Measurements from ENCODE around the gene VPS13C. TPM values are rescaled to one million over a fixed set of nuclear protein-coding genes. Genes with fewer than 3 reads are reported as not detected.

VPS13C gene
- total and polyA plus RNA-seq, 8 donors = 5.4 to 207 (median 89.4) TPM

DNA sequence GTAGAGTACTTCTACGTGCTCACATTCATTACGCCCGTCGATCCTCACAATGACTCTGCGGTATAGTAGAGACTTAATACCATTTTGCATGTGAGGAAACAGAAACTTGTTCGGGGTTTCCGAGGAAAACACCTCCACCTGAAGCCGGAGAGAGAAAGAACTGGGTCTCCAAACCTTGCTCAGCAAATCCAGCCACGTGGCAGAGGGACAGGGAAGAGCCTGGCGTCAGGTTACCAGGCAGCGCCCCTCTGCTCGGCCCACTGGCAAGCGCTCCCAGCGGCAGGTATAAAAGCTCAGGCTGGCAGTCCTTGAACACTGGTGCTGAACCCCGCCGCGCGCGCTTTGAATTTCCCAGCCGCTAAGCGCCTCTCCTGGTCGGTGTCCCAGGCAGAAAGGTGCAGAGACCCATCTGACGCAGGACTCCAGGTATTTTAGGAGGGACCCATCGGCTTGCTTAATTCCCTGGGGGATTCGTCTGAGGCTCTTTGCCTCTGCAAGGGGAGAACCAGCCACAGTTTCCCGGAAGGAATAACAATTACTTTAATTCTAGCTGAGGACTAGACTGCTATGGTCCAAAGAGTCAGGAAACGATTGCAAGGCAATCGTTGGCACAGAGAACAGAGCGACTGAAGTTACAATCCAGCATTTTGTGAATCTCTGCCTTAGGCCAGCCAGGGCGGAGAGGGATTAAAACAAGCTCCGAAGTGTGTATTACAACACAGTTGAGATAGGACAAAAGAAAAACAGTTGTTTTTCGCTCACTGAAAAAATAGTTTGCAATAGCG lies 6.6 kb upstream of the VPS13C start, which contains the start of gene C2CD4A:
Gene C2CD4A (plus strand): TSS at position 315 of the 785 bp plus-strand sequence. CDS start 637 bp downstream, outside the sequence.
- H3K9me3 ChIP-seq = no peaks in the 10 kb centered on the region
- H3K27ac ChIP-seq = peak within 1 kb of the TSS; percentile 43 to 96 (median 85)
- no peak for TF ChIP-seq EP300 (IDR thresholded peaks at IDR 0.05)
- peak in 1 of 4 donors; percentile 38 for TF ChIP-seq POLR2A (IDR thresholded peaks at IDR 0.05)
- TF ChIP-seq, protein P1, sequence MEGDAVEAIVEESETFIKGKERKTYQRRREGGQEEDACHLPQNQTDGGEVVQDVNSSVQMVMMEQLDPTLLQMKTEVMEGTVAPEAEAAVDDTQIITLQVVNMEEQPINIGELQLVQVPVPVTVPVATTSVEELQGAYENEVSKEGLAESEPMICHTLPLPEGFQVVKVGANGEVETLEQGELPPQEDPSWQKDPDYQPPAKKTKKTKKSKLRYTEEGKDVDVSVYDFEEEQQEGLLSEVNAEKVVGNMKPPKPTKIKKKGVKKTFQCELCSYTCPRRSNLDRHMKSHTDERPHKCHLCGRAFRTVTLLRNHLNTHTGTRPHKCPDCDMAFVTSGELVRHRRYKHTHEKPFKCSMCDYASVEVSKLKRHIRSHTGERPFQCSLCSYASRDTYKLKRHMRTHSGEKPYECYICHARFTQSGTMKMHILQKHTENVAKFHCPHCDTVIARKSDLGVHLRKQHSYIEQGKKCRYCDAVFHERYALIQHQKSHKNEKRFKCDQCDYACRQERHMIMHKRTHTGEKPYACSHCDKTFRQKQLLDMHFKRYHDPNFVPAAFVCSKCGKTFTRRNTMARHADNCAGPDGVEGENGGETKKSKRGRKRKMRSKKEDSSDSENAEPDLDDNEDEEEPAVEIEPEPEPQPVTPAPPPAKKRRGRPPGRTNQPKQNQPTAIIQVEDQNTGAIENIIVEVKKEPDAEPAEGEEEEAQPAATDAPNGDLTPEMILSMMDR (IDR thresholded peaks at IDR 0.05) = peak in 4 of 7 experiments; percentile 21 to 37 (median 24)
- peak in 2 of 3 donors; percentile 68 to 72 for TF ChIP-seq POLR2AphosphoS5 (IDR thresholded peaks at IDR 0.05)
- H3K4me1 ChIP-seq = peaks cover 15 to 52% (median 43%) of the 10 kb centered on the region in 4 donors
- peaks cover 0 to 34% (median 0%) of the 10 kb centered on the region in 3 donors for H3K27me3 ChIP-seq
- peak; percentile 90 to 94 for DNase-seq
- 3 to 9% (median 4%) methylated on average over 24 to 33 of the region's 33 CpGs for WGBS, 5 donors
- H3K36me3 ChIP-seq = no peaks in the 10 kb centered on the region
- peak within 1 kb of the TSS; percentile 58 to 76 (median 62) for H3K4me3 ChIP-seq
- intact Hi-C loops (cut with DNase I; ENCODE audit: low total_unique reads) = no loop called here

- peaks cover 0 to 24% (median 0%) of the 10 kb centered on the region in 3 donors for H3K27me3 ChIP-seq
- H3K27ac ChIP-seq = peak overlapping the region; percentile 45 to 76 (median 68)
- DNase-seq = peak in 1 of 2 donors; percentile 75
- peaks cover 16 to 63% (median 44%) of the 10 kb centered on the region in 4 donors for H3K4me1 ChIP-seq
- intact Hi-C loops (cut with DNase I; ENCODE audit: low total_unique reads) = no loop called here
- H3K9me3 ChIP-seq = no peaks in the 10 kb centered on the region
- WGBS, 5 donors = 25 to 55% (median 45%) methylated on average over 6 of the region's 6 CpGs
- no peaks in the 10 kb centered on the region for H3K36me3 ChIP-seq
- H3K4me3 ChIP-seq = no peak overlapping the region
- TF ChIP-seq, protein P1 (IDR thresholded peaks at IDR 0.05) = no peak
- TF ChIP-seq POLR2AphosphoS5 (IDR thresholded peaks at IDR 0.05) (peak in 1 of 3 donors; percentile 53), EP300 (IDR thresholded peaks at IDR 0.05) (no peak)
Observed at GRCh38 chr15:62063825-62064635, 3.8 kb upstream of the VPS13C start.

DNA sequence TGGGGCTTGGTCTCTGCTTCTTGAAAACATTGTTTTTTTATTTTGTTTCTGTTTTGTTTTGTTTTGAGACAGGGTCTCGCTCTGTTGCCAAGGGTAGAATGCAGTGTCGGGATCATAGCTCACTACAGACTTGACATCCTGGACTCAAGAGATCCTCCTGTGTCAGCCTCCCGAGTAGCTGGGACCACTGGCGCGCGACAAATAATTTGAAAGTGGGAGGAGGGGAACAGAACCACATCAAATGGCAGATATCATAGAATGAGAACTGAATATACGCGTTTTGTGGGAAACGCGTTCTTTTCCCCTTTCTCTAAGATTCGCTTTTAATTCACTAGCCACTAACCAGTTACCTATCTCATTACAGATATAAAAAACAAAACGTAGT lies 641 bp upstream of the VPS13C start:
- Histone ChIP-seq H3K27me3 (no peaks in the 10 kb centered on the region), H3K27ac (peak overlapping the region; percentile 89 to 99 (median 95)), H3K4me3 (peak overlapping the region; percentile 64 to 93 (median 75)), H3K4me1 (peaks cover 8 to 46% (median 32%) of the 10 kb centered on the region in 4 donors), H3K9me3 (no peaks in the 10 kb centered on the region), H3K36me3 (no peaks in the 10 kb centered on the region)
- WGBS, 5 donors = 6 to 21% (median 15%) methylated on average over 12 of the region's 12 CpGs
- TF ChIP-seq, protein P1 (IDR thresholded peaks at IDR 0.05) = no peak
- TF ChIP-seq EP300 (IDR thresholded peaks at IDR 0.05) (no peak), POLR2A (IDR thresholded peaks at IDR 0.05) (no peak), POLR2AphosphoS5 (IDR thresholded peaks at IDR 0.05) (no peak)
- intact Hi-C loops (cut with DNase I; ENCODE audit: low total_unique reads) = no loop called here
- no peak for DNase-seq

GRCh38 chr15:62059816-62060112 lies 483 bp downstream of the VPS13C start:
- TF ChIP-seq POLR2AphosphoS5 (IDR thresholded peaks at IDR 0.05) (peak in 1 of 3 donors; percentile 0), POLR2A (IDR thresholded peaks at IDR 0.05) (no peak)
- TF ChIP-seq, protein P1 (IDR thresholded peaks at IDR 0.05) = no peak
- Histone ChIP-seq H3K9me3 (no peaks in the 10 kb centered on the region), H3K4me1 (peaks cover 8 to 51% (median 33%) of the 10 kb centered on the region in 4 donors), H3K36me3 (no peaks in the 10 kb centered on the region), H3K27ac (peak overlapping the region; percentile 89 to 99 (median 95)), H3K27me3 (no peaks in the 10 kb centered on the region), H3K4me3 (peak overlapping the region; percentile 64 to 93 (median 75))
- DNase-seq = peak; percentile 55 to 83
- 0% methylated on average over 10 to 19 of the region's 19 CpGs for WGBS, 5 donors
- intact Hi-C loops (cut with DNase I; ENCODE audit: low total_unique reads) = no loop called here

All from stomach (tissue), 9 donors.